ENCODE measurements around the gene CXADR.
"Not testable (repeated sequence)": the region's sequence is repeated elsewhere in the genome, so short reads cannot be mapped to it uniquely, and the experiment has no call there.

CXADR gene

DNA sequence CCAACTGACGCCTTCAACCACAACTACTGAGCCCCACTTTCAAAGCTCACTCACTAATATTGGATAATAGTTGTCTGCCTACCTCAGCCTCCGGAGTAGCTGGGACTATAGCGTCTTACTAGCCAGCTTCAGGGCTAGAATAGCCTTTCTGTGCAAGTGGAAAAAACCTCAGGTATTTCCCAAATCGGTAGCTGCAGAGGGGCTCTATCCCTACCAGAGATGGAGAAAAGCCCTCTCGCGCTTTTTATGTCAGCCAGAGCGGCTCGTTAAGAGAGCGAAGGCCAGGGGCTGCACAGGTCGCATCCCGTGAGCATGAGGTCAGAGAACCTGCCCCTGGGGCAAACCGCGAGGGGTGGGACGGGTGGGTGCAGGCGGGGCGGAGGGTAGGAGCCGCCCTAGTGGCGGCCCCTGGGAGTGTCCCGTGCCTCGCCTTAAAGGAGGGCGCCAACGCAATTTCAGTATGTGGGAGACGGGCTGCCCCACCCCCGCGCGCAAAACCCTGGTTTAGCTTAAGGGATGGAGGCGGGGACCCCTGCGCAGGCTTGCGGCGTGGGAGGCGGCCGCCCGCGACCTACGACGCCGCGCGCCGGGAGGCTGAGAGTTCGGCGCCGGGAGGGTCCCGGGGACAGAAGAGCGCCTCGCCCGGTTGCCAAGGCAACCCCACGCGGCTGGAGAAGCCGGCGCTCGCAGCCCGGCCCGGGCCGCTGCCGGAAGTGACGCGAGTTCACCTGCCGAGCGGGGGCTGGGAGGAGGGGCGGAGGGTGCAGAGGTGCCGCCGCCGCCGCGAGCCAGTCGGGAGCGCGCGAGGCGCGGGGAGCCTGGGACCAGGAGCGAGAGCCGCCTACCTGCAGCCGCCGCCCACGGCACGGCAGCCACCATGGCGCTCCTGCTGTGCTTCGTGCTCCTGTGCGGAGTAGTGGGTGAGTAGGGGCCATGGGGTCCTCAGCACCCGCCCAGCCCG, at the start of gene CXADR:
CXADR (plus strand) TSS at position 791 of the 961 bp plus-strand sequence; CDS start at position 878, 87 bp downstream.
- DNase-seq, result peak; percentile 86

- DNase-seq, result no peak
Observed at GRCh38 chr21:17466166-17466565, 46.7 kb upstream of the CXADR start.

- no peak for DNase-seq
Observed at GRCh38 chr21:17467392-17467791, 45.5 kb upstream of the CXADR start.

DNA sequence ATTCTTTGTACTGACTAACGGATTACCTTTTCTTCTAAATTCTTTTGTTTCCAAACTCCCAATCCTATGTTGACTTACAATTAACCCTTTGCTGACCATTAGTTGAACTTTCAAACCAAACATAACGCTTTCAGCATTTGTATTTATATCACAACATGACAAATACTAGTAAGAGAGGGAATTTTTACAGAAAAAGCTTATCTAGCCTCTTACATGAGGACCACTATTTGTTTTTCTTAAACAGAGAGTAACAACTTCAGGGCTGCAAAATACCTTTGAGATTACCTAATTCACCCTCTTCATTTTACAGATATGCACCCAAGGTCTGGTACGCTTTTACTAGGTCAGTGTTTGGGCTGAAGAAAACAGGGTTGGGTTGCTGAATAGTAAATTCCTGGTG, 45.0 kb upstream of the CXADR start:
- no peak for DNase-seq

GRCh38 chr21:17468698-17469097, 44.1 kb upstream of the CXADR start:
- DNase-seq, result no peak

DNA sequence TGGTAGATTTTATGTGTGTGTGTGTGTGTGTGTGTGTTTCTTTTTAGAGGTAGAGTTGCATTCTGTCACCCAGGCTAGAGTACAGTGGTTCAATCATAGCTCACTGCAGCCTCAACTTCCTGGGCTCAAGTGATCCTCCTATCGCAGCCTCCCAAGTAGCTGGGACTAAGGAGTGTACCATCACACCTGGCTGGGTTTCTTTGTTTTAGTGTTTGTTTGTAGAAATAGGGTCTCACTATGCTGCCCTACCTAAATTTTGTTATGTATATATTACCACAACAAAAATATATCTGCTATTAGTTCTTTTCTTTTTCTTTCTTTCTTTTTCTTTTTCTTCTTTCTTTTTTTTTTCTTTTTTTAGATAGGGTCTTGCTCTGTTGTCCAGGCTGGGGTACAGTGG, 43.1 kb upstream of the CXADR start:
- DNase-seq, result no peak

- DNase-seq, result no peak
Observed at GRCh38 chr21:17472182-17472581, 40.7 kb upstream of the CXADR start.

GRCh38 chr21:17472592-17473271, 40.1 kb upstream of the CXADR start:
- DNase-seq, result no peak

- no peak for DNase-seq
Observed at GRCh38 chr21:17476006-17476405, 36.8 kb upstream of the CXADR start.

GRCh38 chr21:17478156-17478555, 34.7 kb upstream of the CXADR start:
- not testable (repeated sequence) for DNase-seq

DNA sequence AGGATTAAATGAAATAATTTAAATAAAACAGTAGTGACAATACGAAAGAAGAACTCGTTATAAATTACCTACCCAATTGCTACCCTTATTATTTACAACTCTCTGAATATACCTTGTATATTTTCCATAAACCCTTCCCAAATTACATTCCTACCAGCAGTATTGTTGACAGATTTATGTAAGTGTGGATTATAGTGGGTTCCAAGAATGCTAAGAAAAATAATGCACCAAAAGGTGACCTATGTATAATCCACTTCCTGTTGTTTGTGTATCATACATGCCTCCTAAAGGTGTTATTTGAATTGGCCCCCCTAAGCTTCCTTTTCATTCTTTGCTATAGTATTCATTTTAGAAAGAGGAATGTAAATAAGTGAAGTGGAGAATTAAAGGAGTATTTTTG, 33.2 kb upstream of the CXADR start:
- no peak for DNase-seq

DNA sequence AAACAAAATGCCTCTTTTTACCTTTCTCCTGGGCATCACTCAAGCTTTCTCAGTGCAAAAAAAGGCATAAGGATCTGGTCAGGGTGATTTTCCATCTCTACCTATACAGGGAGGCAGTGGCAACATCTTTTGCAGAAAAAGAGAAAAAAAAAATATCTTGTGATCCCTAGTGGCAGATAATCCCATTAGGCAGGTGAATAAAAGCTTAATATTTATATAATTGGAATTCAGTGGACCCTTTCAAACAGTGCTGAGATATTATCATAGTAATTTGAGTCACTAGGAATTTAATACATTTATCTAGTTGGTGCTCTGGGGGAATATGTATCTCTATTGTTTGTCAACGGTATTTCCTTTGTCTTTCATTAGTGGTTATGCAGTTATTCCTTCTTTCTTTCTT, 29.9 kb upstream of the CXADR start:
- no peak for DNase-seq

GRCh38 chr21:17488620-17489019, 24.2 kb upstream of the CXADR start:
- no peak for DNase-seq

GRCh38 chr21:17489565-17489964, 23.3 kb upstream of the CXADR start:
- not testable (repeated sequence) for DNase-seq

DNA sequence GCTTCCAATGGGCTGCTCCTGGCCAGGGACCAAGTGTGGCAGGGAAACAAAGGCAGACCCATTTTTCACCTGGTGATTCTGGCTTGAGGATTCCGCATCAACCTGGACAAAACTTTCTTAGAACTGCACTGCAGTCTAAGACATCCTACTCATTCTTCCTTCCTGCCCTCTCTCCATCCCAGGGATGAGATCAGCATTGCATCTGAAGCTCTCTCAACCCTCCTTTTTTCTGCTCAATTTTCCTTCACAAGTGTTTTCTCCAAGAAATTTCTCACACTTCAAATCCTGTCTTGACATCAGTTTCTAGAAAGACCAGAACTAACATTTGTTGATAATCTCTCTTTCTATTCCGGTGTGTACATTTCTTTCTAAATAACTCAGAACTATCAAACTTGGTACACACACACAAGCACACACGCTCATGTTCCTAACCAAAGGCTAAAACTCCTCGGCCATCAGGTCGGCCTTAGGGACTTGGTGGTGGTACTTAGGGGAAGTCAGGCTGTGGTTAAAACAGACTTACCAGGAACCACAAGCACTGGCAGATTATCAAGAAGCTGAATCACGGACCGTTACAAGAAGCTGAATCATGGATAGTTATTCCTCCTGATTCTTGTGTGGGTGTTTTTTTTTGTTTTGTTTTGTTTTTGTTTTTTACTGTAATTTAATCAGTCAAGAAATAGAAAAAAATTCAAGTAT, 21.0 kb upstream of the CXADR start:
- DNase-seq, result peak; percentile 8

DNA sequence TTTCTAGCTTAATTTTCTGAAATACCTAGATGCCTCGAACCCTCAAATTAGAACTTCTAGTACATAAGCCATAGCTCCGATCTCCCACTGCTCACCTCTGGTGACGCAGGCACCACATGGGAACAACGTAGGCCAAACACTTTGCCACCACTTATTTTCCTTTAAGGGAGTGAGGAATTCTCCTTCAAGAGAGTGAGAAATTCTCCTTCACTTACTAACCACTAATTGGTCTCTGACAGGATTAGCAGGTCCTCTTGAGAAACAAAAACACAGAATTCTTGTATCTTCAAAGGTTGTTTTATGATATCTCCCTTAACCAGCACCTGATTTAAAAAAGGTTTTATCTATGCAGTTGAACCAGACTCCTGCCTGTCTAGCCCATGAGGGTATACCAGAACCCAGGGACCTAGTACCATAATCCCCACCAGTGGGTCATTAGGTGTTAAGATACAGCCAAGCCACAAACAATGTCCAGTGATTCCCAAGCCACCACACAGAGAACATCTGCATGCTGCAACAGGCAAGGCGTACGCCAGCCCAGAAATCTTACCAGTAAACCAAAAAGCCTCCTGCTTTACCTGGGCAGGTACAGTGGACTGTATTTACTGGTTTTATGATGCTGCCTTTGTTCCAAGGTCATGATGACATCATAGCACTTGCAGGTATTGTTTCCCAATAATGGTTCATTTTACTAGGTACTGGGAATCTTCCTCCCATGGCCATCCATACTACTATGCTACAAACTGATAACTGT, 20.3 kb upstream of the CXADR start:
- DNase-seq, result no peak

- no peak for DNase-seq
Observed at GRCh38 chr21:17494051-17494450, 18.8 kb upstream of the CXADR start.

DNA sequence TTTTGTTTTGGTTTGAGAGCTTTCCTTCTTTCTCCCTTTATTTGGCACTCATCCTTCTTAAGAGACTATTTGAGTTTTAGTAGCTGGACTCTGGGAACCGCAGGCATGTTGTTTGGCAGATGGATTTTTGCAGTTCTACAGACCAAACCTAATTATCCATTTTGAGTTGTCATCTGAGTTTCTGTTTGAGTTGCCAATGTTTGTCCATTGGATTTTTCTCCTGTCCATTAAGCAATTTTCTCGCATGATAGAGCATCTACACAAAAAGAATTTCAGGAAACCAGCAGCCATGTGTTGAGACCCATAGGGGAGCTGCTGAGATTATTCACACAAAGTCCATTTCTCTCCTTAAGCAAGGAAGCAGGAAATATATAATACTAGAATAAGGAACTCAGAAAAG, 17.2 kb upstream of the CXADR start:
- no peak for DNase-seq

GRCh38 chr21:17497316-17497715, 15.5 kb upstream of the CXADR start:
- no peak for DNase-seq

DNA sequence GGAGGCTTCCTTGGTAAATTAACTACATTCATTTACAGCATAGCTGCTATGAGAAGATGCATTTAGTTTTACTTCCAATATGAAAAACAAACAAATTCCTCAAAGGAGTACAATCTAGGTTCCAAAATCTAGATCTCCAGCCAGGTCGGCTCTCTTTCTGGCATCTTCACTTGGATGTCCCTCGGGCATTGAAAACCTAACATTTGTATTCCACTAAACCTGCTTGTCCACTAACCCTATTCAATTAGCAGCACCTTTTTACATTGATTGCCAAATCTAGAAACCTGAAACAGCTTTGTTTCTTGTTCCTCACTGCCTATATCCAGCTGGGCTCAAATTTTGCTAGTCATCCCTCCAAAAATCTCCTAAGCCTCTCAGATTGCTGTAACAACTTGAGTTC, 14.3 kb upstream of the CXADR start:
- DNase-seq, result no peak

GRCh38 chr21:17501107-17502006, 11.5 kb upstream of the CXADR start:
- no peak for DNase-seq

GRCh38 chr21:17502985-17503384, 9.9 kb upstream of the CXADR start:
- not testable (repeated sequence) for DNase-seq
